NCI-H2196 (cell line): ENCODE data around the gene GPR141.

ENCODE experiments used
- DNase-seq: peaks from one replicate; lab custom pipeline; 2025; ENCODE audit not compliant: unreplicated experiment; lab: John Stamatoyannopoulos, UW

Gene GPR141

DNA sequence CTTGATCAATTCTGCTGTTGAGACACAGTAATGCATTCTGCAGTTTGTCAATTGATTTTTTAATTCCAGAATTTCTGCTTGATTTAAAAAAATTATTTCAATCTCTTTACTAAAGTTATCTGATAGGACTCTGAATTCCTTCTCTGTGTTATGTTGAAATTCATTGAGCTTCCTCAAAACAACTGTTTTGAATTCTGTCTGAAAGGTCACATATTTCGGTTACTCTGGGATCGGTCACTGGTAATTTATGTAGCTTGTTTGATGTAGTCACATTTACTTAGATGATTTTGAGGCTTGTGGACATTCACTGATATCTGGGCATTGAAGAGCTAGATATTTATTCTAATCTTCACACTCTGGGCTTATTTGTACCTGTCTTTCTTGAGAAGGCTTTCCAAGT, 97.6 kb downstream of the GPR141 start:
- no peak for DNase-seq

DNA sequence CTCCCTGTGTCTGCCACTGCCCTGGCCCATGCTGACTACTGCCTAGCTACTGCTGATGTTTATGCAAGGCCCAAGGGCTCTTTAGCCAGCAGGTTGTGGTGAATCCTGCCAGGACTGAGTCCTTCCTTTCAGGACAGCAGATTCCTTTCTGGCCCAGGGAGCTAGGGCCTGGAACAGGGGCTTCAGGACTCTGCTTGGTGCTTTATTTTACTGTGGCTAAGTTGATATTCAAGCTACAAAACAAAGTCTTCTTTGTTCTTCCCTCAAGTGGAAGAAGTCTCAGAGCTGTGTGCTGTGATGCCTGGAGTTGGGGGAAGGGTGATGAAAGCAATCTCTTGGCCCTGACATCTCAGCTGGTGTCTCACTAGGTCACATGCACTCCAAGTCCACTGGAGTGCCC, 98.6 kb downstream of the GPR141 start:
- no peak for DNase-seq

DNA sequence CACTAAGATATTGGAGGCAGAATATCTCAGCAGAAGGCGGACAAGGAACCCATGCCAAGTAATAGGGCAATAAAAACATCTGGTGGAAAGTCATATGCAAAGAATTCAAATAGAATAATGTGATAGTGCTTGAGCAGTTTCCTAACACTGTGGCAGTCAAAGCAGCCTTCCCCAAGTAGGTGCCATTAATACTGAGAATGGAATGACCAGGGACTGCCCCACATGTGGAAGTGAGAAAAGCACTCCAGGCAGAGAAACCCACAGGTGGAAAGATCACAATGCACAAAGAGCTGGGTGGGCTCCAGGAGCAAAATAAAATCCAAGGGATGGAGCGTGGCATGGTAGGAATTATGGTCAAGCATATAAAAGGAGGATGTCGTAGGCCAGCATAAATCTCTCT, 100.4 kb downstream of the GPR141 start:
- DNase-seq, result no peak

DNA sequence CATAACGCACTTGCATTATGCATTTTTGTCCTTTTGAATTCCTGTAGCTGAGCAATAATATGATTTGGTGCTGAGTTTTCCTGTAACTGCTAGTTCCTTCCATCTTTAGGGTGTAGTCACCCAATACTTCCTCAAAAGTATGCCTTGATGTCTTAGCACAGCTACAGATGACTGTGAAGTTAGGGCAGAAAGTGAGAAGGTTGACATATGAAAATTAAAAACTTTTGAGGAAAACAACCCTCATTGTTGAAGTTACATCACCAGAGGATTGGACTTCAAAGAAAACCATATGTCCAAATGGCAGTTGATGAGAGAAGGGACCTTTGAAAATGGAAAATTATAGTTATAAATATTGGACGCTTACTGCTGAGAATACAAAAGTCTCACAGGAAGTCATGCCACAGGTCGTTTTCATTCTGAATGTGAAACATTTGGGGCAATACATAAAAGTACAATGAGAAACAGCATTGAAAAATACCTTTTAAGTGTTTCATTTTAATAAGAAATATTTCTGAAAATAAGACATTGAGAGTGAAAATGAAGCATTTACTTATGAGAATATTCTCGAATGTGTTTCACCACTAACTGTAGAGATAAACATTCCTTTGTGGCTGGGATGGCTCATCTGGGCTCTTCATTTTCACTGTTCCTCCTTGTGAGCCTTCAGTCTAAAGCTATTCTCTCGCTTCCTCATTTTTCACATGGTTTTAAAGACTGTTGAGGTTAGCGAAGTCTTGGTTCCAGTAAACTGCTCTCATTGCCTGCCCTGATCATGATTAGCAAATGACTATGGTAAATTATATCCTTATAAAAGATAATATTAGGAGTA, 103.4 kb downstream of the GPR141 start:
- no peak for DNase-seq
